Body of pancreas (tissue), 4 donors: ENCODE results near the gene ACAP2.

Experiments used
- CTCF ChIP-seq, 7 experiments: fragments of 450-650 bp in 4 of 7; fragments of 200-600 bp in 3 of 7; sonication (generic) in 3 of 7; IDR thresholded peaks; one replicate each; pipeline ENCODE4 v1.5.1; 2016 to 2019; ENCODE audit warnings: antibody characterized with exemption in 7 of 7
- POLR2A ChIP-seq, 3 donors: fragments of 450-650 bp; IDR thresholded peaks; one replicate each; pipeline ENCODE4 v1.6.1; 2016; ENCODE audit warnings: antibody characterized with exemption in 3 of 3, mild to moderate bottlenecking in 2 of 3

GRCh38 chr3:195259475-195260279 lies 183.1 kb downstream of the ACAP2 start:
- TF ChIP-seq CTCF (IDR thresholded peaks at IDR 0.05) (peak in 6 of 7 experiments; percentile 25 to 99 (median 96)), POLR2A (IDR thresholded peaks at IDR 0.05) (peak in 2 of 3 donors; percentile 54 to 60)
